Karpas-422 (cell line): ENCODE results near the gene CKM. TPM values are rescaled to one million over a fixed set of nuclear protein-coding genes. Genes with fewer than 3 reads are reported as not detected.
A peak's percentile ranks its signal among the peaks of the same experiment; 100 is the strongest.

Source experiments
- DNase-seq: peaks from one replicate; pipeline ENCODE4 v3.0.0-alpha.2; 2015
- H2AFZ ChIP-seq: fragments of 200-600 bp; sonication (generic); 2 replicates; pipeline ENCODE4 v1.6.1; 2014; ENCODE audit warnings: antibody characterized with exemption, low read length, mixed read lengths
- H3K27ac ChIP-seq: fragments of 200-600 bp; sonication (generic); 2 replicates; pipeline ENCODE4 v1.5.1; 2014; ENCODE audit warnings: mild to moderate bottlenecking, low read length, moderate library complexity
- H3K27me3 ChIP-seq: fragments of 200-600 bp; sonication (generic); 2 replicates; pipeline ENCODE4 v1.6.1; 2014; ENCODE audit warnings: low read length, mixed read lengths
- H3K36me3 ChIP-seq: fragments of 200-600 bp; sonication (generic); 2 replicates; pipeline ENCODE4 v1.6.1; 2014; ENCODE audit warnings: low read length, mixed read lengths; ENCODE audit not compliant: insufficient read depth
- H3K4me1 ChIP-seq: fragments of 200-600 bp; sonication (generic); 2 replicates; pipeline ENCODE4 v1.6.1; 2014; ENCODE audit warnings: mild to moderate bottlenecking, low read length, mixed read lengths
- H3K4me2 ChIP-seq: fragments of 200-600 bp; sonication (generic); 2 replicates; pipeline ENCODE4 v1.6.1; 2014; ENCODE audit warnings: low read length, low read depth, mild to moderate bottlenecking; ENCODE audit not compliant: poor library complexity, severe bottlenecking
- H3K4me3 ChIP-seq: fragments of 200-600 bp; sonication (generic); 2 replicates; pipeline ENCODE4 v1.5.1; 2014; ENCODE audit warnings: mild to moderate bottlenecking, antibody characterized with exemption, low read length, mixed read lengths
- H3K79me2 ChIP-seq: fragments of 200-600 bp; sonication (generic); 2 replicates; pipeline ENCODE4 v1.6.1; 2014; ENCODE audit warnings: mild to moderate bottlenecking, low read length, mixed read lengths
- H3K9ac ChIP-seq: fragments of 200-600 bp; sonication (generic); 2 replicates; pipeline ENCODE4 v1.6.0; 2014; ENCODE audit warnings: low read length
- H3K9me2 ChIP-seq: fragments of 200-600 bp; sonication (generic), shearing (Covaris generic); replicated peaks from 2 replicates; pipeline ENCODE4 v1.6.0; 2014; ENCODE audit warnings: mild to moderate bottlenecking, low read length, moderate library complexity; ENCODE audit not compliant: insufficient read depth
- H3K9me3 ChIP-seq: fragments of 300-700, 200-600 bp; sonication (generic); 2 replicates; pipeline ENCODE4 v1.6.1; 2014; ENCODE audit warnings: low read length, mixed read lengths
- H4K20me1 ChIP-seq: fragments of 200-600 bp; sonication (generic); 2 replicates; pipeline ENCODE4 v1.6.1; 2014; ENCODE audit warnings: mild to moderate bottlenecking, antibody characterized with exemption, low read length, low read depth; ENCODE audit not compliant: insufficient read depth
- total RNA-seq: library from RNA; depleted of rRNA; stranded (reverse); fragments of >200 nt; shearing (Covaris generic); gene quantifications from 2 replicates; pipeline ENCODE4 v1.2.3, GENCODE V29; 2014; ENCODE audit warnings: low replicate concordance

Gene CKM
- total RNA-seq, 1 experiment from 2014 or later: not detected

DNA sequence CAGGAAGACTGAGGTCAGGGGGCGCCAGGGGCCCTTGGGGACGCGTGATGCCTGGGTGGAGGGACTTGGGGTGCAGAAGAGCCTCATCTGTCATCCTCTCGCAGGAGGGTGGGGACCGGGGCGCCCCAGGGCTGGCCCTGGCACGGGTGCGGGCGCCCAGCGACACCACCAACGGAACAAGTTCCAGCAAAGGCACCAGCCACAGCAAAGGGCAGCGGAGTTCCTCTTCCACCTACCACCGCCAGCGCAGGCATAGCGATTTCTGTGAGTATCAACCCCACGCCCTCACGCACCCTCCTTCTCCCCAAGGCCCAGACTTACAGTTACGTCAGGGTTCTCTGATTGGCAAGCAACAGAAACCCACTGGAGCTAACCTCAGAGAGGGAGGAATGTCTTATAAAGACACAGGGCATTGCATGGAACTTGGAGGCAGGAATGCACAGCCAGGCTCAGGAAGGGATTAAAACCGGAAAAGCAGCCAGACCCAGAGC, 42.2 kb downstream of the CKM start:
- no peak for DNase-seq
- no peaks in the 10 kb centered on the region for H3K27me3 ChIP-seq
- H3K9me2 ChIP-seq: no peaks in the 10 kb centered on the region
- H3K79me2 ChIP-seq: no peaks in the 10 kb centered on the region
- H3K9me3 ChIP-seq: no peaks in the 10 kb centered on the region
- peaks cover 3% of the 10 kb centered on the region; the same call in 1 of the 2 replicates for H3K4me1 ChIP-seq
- H3K27ac ChIP-seq: no peak overlapping the region
- peaks cover 9% of the 10 kb centered on the region; the same call in 1 of the 2 replicates for H3K36me3 ChIP-seq
- H3K4me3 ChIP-seq: no peak overlapping the region
- H3K4me2 ChIP-seq: no peak overlapping the region
- H2AFZ ChIP-seq: no peak overlapping the region
- no peak overlapping the region for H3K9ac ChIP-seq
- no peaks in the 10 kb centered on the region for H4K20me1 ChIP-seq

DNA sequence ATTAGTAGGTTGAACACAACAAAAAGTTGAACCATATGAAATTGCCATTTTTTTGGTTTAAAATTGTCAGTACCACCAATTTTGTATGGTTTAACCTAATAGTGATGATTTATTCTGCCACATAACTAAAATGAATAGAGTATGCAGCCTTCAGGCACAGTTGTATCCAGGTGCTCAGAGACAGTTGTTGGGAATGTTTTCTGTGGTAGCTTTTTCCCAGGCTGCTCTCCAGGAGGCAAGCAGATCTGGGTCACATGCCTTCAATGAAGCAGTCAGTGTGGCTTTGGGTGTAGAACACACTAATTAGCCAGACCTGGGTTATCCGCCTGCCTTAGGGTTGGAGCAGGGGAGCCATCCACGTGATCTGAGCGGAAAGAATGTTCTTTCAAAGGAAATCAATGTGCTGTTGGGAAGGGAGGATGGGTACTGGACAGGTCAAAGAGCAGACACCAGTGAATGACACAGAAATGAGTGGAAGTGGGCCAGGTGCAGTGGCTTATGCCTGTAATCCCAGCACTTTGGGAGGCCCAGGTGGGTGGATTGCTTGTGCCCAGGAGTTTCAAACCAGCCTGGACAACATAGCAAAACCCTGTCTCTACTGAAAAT, 43.0 kb downstream of the CKM start:
- H3K9ac ChIP-seq: no peak overlapping the region

DNA sequence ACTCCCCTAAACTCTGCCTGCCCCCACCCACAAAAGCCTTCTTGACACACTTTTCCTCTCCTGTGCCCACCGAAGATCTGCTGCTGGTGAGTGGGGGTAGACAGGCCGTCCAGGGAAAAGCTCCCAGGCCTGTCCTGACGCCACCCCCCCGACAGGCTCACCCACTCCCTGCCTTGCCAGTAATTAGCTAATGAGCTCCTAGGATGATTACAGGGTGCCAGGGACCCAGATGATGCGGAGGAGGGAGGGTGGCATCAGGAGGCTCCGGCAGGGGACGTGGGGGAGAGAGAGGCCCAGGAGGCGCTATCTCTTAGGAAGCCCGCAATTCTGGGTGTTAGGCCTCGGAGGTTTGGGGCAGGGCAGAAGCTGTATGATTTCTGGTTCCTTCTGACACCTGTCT, 44.6 kb downstream of the CKM start:
- peaks cover 3% of the 10 kb centered on the region; the same call in 1 of the 2 replicates for H3K4me1 ChIP-seq
- H4K20me1 ChIP-seq: no peaks in the 10 kb centered on the region
- H3K9ac ChIP-seq: no peak overlapping the region

More for the DNA sequence above, 43.0 kb downstream of the CKM start:
- Histone ChIP-seq H3K9me2 (no peaks in the 10 kb centered on the region), H2AFZ (no peak overlapping the region), H3K36me3 (peaks cover 9% of the 10 kb centered on the region; the same call in 1 of the 2 replicates), H4K20me1 (no peaks in the 10 kb centered on the region), H3K27ac (no peak overlapping the region), H3K4me3 (no peak overlapping the region), H3K4me2 (no peak overlapping the region), H3K9me3 (no peaks in the 10 kb centered on the region), H3K79me2 (no peaks in the 10 kb centered on the region), H3K27me3 (no peaks in the 10 kb centered on the region), H3K4me1 (peaks cover 3% of the 10 kb centered on the region; the same call in 1 of the 2 replicates)
- no peak for DNase-seq

DNA sequence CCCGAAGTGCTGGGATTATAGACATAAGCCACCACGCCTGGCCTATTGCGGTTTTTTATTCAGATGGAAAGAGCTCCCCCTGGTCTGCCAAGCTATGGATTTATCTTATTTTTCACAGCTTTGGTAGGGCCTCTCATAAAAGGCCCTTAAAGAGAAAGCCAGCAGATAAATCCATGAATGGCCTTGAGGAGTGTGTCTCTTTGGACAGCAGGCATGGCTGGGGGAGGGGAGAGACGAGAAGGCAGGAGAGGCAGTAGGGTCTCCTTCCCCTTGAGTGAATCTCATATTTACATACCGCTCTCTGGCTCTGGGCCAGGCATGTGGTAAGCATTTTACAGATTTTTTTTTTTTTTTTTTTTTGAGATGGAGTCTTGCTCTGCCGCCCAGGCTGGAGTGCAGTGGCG, 46.4 kb downstream of the CKM start:
- no peaks in the 10 kb centered on the region for H3K36me3 ChIP-seq

More for the DNA sequence above, 44.6 kb downstream of the CKM start:
- Histone ChIP-seq H3K4me3 (no peak overlapping the region), H2AFZ (no peak overlapping the region), H3K9me2 (no peaks in the 10 kb centered on the region), H3K79me2 (no peaks in the 10 kb centered on the region), H3K27me3 (no peaks in the 10 kb centered on the region), H3K9me3 (no peaks in the 10 kb centered on the region), H3K36me3 (peaks cover 3% of the 10 kb centered on the region; the same call in 1 of the 2 replicates), H3K27ac (no peak overlapping the region), H3K4me2 (no peak overlapping the region)
- no peak for DNase-seq

DNA sequence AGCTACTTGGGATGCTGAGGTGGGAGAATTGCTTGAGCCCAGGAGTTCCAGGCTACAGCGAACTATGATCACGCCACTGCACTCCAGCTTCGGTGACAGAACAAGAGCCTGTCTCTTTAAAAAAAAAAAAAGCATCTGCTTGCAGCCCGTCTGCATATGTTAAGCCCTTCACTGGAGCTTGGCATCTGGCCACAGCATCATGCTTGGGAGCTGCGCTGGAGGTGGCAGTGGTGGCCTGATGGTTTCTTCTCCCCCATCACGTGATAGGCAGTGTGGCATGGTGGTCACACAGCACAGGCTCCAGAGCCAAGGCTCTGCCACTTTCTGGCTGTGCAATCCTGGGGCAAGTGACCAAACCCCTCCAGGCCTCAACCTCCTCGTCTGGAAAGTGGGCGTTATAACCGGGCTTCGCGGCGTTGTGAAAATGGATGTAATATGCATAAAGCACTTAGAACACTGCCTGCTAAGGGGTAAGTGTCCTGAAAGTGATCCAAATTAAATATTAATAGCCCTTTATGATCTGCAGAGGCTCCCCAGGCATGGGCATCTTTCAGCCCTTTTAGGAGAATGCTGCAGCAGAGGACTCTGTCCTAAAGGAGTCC, 47.2 kb downstream of the CKM start:
- Histone ChIP-seq H2AFZ (no peak overlapping the region), H3K27me3 (no peaks in the 10 kb centered on the region), H3K4me3 (no peak overlapping the region), H3K27ac (no peak overlapping the region), H3K9me2 (no peaks in the 10 kb centered on the region), H3K79me2 (no peaks in the 10 kb centered on the region), H3K4me1 (peaks cover 3% of the 10 kb centered on the region; the same call in 1 of the 2 replicates), H4K20me1 (no peaks in the 10 kb centered on the region), H3K4me2 (no peak overlapping the region), H3K9me3 (no peaks in the 10 kb centered on the region), H3K36me3 (no peaks in the 10 kb centered on the region), H3K9ac (no peak overlapping the region)
- DNase-seq: no peak

More for the DNA sequence above, 46.4 kb downstream of the CKM start:
- Histone ChIP-seq H3K9me2 (no peaks in the 10 kb centered on the region), H2AFZ (no peak overlapping the region), H3K9ac (no peak overlapping the region), H3K27me3 (no peaks in the 10 kb centered on the region), H3K9me3 (no peaks in the 10 kb centered on the region), H3K4me1 (peaks cover 3% of the 10 kb centered on the region; the same call in 1 of the 2 replicates), H3K27ac (no peak overlapping the region), H3K4me2 (no peak overlapping the region), H3K4me3 (no peak overlapping the region), H3K79me2 (no peaks in the 10 kb centered on the region), H4K20me1 (no peaks in the 10 kb centered on the region)
- DNase-seq: peak; percentile 50

DNA sequence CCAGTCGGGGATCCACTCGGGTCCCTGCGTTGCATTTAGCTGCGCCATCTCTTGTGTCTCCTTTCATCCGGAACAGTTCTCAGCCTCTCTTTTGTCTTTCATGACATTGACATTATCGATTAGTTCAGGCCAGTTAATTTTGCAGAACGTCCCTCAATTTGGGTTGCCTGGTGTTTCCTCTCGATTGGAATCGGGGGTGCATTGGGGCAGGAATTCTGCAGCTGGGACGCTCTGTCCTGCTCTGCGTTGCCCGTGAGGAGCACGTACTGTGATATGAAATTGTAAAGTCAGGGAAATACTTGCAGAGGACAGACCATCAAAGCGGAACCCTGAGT, 49.2 kb downstream of the CKM start:
- no peaks in the 10 kb centered on the region for H4K20me1 ChIP-seq
- no peak overlapping the region for H3K4me3 ChIP-seq
- no peaks in the 10 kb centered on the region for H3K9me2 ChIP-seq
- no peak overlapping the region for H2AFZ ChIP-seq
- H3K27ac ChIP-seq: no peak overlapping the region
- H3K9me3 ChIP-seq: no peaks in the 10 kb centered on the region
- no peak for DNase-seq
- no peak overlapping the region for H3K4me2 ChIP-seq
- H3K9ac ChIP-seq: no peak overlapping the region
- H3K36me3 ChIP-seq: no peaks in the 10 kb centered on the region
- H3K4me1 ChIP-seq: peaks cover 3% of the 10 kb centered on the region; the same call in 1 of the 2 replicates
- H3K79me2 ChIP-seq: no peaks in the 10 kb centered on the region
- H3K27me3 ChIP-seq: no peaks in the 10 kb centered on the region

DNA sequence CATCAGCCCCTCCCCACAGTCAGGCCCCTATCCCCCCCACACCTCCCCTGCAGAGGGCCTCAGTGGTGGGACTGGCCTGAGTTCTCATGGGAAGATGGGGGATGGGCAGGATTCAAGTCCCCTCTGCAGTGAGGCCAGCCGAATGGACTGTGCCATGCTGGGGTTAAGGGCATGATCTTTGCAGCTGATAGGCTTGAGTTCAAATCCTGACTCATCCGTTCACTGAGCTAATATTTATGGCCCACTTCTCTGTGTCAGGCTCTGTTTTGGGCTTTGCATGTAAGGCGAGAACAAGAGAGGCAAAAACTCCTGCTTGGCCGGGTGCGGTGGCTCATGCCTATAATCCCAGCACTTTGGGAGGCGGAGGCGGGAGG, 51.0 kb downstream of the CKM start:
- no peak overlapping the region for H3K4me3 ChIP-seq
- DNase-seq: no peak

DNA sequence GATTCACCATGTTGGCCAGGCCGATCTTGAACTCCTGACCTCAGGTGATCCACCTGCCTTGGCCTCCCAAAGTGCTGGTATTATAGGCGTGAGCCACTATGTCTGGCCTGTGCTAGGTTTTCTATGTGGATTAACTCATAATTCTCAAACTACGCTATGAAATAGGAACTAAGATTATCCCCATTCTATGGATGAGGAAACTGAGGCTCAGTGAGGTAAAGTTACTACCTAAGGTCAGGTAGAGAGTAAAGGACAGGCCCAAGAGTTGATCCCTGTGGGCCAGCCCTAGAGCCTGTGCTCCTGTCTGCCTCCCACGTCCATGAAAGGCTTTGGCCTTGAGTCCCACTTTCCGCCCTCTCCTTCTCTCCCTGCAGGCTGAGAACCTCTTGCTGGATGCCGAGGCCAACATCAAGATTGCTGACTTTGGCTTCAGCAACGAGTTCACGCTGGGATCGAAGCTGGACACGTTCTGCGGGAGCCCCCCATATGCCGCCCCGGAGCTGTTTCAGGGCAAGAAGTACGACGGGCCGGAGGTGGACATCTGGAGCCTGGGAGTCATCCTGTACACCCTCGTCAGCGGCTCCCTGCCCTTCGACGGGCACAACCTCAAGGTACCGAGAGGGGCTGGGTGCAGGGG, 51.5 kb downstream of the CKM start:
- Histone ChIP-seq H3K27ac (no peak overlapping the region), H3K4me3 (no peak overlapping the region), H3K9ac (no peak overlapping the region), H2AFZ (no peak overlapping the region), H3K36me3 (no peaks in the 10 kb centered on the region), H3K4me1 (peaks cover 2% of the 10 kb centered on the region; the same call in 1 of the 2 replicates), H3K9me3 (no peaks in the 10 kb centered on the region), H3K4me2 (no peak overlapping the region), H3K27me3 (no peaks in the 10 kb centered on the region), H3K9me2 (no peaks in the 10 kb centered on the region), H3K79me2 (no peaks in the 10 kb centered on the region), H4K20me1 (no peaks in the 10 kb centered on the region)
- no peak for DNase-seq

More for the DNA sequence above, 51.0 kb downstream of the CKM start:
- H4K20me1 ChIP-seq: no peaks in the 10 kb centered on the region
- H3K4me2 ChIP-seq: no peak overlapping the region
- no peaks in the 10 kb centered on the region for H3K27me3 ChIP-seq
- H3K27ac ChIP-seq: no peak overlapping the region
- H3K36me3 ChIP-seq: no peaks in the 10 kb centered on the region
- no peaks in the 10 kb centered on the region for H3K9me2 ChIP-seq
- no peak overlapping the region for H2AFZ ChIP-seq
- H3K4me1 ChIP-seq: peaks cover 3% of the 10 kb centered on the region; the same call in 1 of the 2 replicates
- no peak overlapping the region for H3K9ac ChIP-seq
- no peaks in the 10 kb centered on the region for H3K9me3 ChIP-seq
- no peaks in the 10 kb centered on the region for H3K79me2 ChIP-seq
